HepG2 (cell line): Measurements from ENCODE around the gene RGR. TPM values are rescaled to one million over a fixed set of nuclear protein-coding genes. Genes with fewer than 3 reads are reported as not detected.

Experiments
- ATAC-seq: fragments of 200-7000 bp; cut with Tn5 transposase; 3 replicates; pipeline ENCODE4 v1.9.1; 2020; ENCODE audit warnings: mild to moderate bottlenecking, moderate library complexity
- BruUV-seq: library from RNA; stranded (reverse); fragments of 400-500 nt; replicated peaks from 2 replicates; lab custom pipeline; 2021; lab: Mats Ljungman, UMichigan
- CTCF ChIA-PET: fragments of 300-600 bp; formaldehyde crosslinking; extraction: SDS; loops from one replicate; lab custom pipeline; 2021; ENCODE audit warnings: low total read pairs, inconsistent platforms, low intra/inter-chr PET ratio; lab: Yijun Ruan, JAX
- POLR2A ChIA-PET: fragments of 350-600 bp; sonication (Branson Sonifier 250); formaldehyde crosslinking; loops from one replicate; lab custom pipeline; 2020; ENCODE audit warnings: antibody characterized with exemption, inconsistent platforms; lab: Yijun Ruan, JAX
- DNase-seq: peaks from one replicate; pipeline ENCODE4 v3.0.0-alpha.2; 2015; ENCODE audit warnings: low spot score
- FAIRE-seq: peaks from 3 replicates; lab custom pipeline; 2011; peaks lifted over from hg19 to GRCh38; lab: Jason Lieb, UNC
- H2AFZ ChIP-seq: one replicate; pipeline ENCODE4 v1.6.1; 2011; ENCODE audit warnings: low read length, inconsistent platforms
- H3K27ac ChIP-seq: fragments of 300-600 bp; 3 replicates; pipeline ENCODE4 v1.8.0; 2011; ENCODE audit warnings: mixed run types, mild to moderate bottlenecking, mixed read lengths, low read length, inconsistent platforms; ENCODE audit not compliant: insufficient read depth; ENCODE audit errors: extremely low read length
- H3K27me3 ChIP-seq, 2 experiments: fragments of 200-600 bp in 1 of 2; 2 replicates in 1 of 2; 3 replicates in 1 of 2; pipeline versions ENCODE4 v1.6.0 to v1.8.0; 2011; ENCODE audit warnings: low read length in 2 of 2, mild to moderate bottlenecking in 2 of 2, moderate library complexity in 2 of 2, inconsistent platforms in 1 of 2; ENCODE audit not compliant: insufficient read depth in 2 of 2, control insufficient read depth in 1 of 2
- H3K36me3 ChIP-seq, 2 experiments: fragments of 200-600 bp in 1 of 2; replicated peaks in 1 of 2; 2 replicates in 1 of 2; 3 replicates in 1 of 2; pipeline versions ENCODE4 v1.5.1 to v1.8.0; 2011; ENCODE audit warnings: low read length in 2 of 2, inconsistent platforms in 1 of 2; ENCODE audit not compliant: insufficient read depth in 2 of 2, control insufficient read depth in 1 of 2
- H3K4me1 ChIP-seq: 2 replicates; pipeline ENCODE4 v1.5.1; 2012; ENCODE audit warnings: low read length, inconsistent platforms; ENCODE audit not compliant: insufficient read depth
- H3K4me2 ChIP-seq: 2 replicates; pipeline ENCODE4 v1.6.0; 2011; ENCODE audit warnings: low read depth, low read length, inconsistent platforms
- H3K4me3 ChIP-seq, 3 experiments: fragments of 200-600 bp in 1 of 3; sonication (generic), shearing (Covaris generic) in 1 of 3; replicated peaks in 1 of 3; 2 replicates each; pipeline ENCODE4 v1.5.1; 2011 to 2016; ENCODE audit warnings: low read length in 3 of 3, inconsistent platforms in 2 of 3, low read depth in 2 of 3, mild to moderate bottlenecking in 2 of 3, control low read depth in 1 of 3, mixed read lengths in 1 of 3; ENCODE audit not compliant: insufficient read depth in 1 of 3
- H3K79me2 ChIP-seq: one replicate; pipeline ENCODE4 v1.6.1; 2011; ENCODE audit warnings: low read length, inconsistent platforms; ENCODE audit not compliant: insufficient read depth
- H3K9ac ChIP-seq: 2 replicates; pipeline ENCODE4 v1.6.0; 2011; ENCODE audit warnings: mild to moderate bottlenecking, low read depth, low read length, inconsistent platforms; ENCODE audit not compliant: insufficient read depth
- H3K9me3 ChIP-seq: 2 replicates; pipeline ENCODE4 v1.5.1; 2012; ENCODE audit warnings: mild to moderate bottlenecking, low read length
- H4K20me1 ChIP-seq: 2 replicates; pipeline ENCODE4 v1.6.0; 2011; ENCODE audit warnings: inconsistent platforms, mild to moderate bottlenecking, low read length, moderate library complexity; ENCODE audit not compliant: insufficient read depth
- CREB1 ChIP-seq, 2 experiments: fragments of 450-650 bp in 1 of 2; IDR thresholded peaks; 2 replicates each; pipeline ENCODE4 v1.6.1; 2016 to 2017; ENCODE audit warnings: control low read depth in 1 of 2, mild to moderate bottlenecking in 1 of 2, missing compliant biosample characterization in 1 of 2, missing genetic modification characterization in 1 of 2
- POLR2AphosphoS2 ChIP-seq: IDR thresholded peaks from 2 replicates; pipeline ENCODE4 v1.6.1; 2011; ENCODE audit warnings: low read depth, low read length, improper control_type of control experiment
- RFX3 ChIP-seq: IDR thresholded peaks from 2 replicates; pipeline ENCODE4 v1.6.1; 2016; ENCODE audit warnings: missing biosample characterization, missing genetic modification reagents
- SKI ChIP-seq: fragments of 450-650 bp; IDR thresholded peaks from one replicate; pipeline ENCODE4 v1.6.1; 2018; ENCODE audit warnings: mild to moderate bottlenecking; ENCODE audit not compliant: partially characterized antibody
- SRF ChIP-seq: IDR thresholded peaks from 2 replicates; pipeline ENCODE4 v1.6.1; 2011; ENCODE audit warnings: mild to moderate bottlenecking, low read depth, low read length, moderate library complexity
- TCF12 ChIP-seq, 2 experiments: fragments of 450-650 bp in 1 of 2; sonication (generic) in 1 of 2; formaldehyde crosslinking in 1 of 2; IDR thresholded peaks; 2 replicates each; pipeline versions ENCODE4 v1.6.1 to v1.8.0; 2017 to 2022; ENCODE audit warnings: antibody characterized with exemption in 1 of 2, mild to moderate bottlenecking in 1 of 2, missing genetic modification reagents in 1 of 2, moderate library complexity in 1 of 2
- ZFP37 ChIP-seq: sonication (generic); formaldehyde crosslinking; IDR thresholded peaks from 2 replicates; pipeline ENCODE4 v1.4.0; 2020; ENCODE audit warnings: missing genetic modification reagents, borderline replicate concordance
- ZNF501 ChIP-seq: sonication (generic); formaldehyde crosslinking; IDR thresholded peaks from 2 replicates; pipeline ENCODE4 v1.5.1; 2020; ENCODE audit warnings: mild to moderate bottlenecking, moderate library complexity, missing genetic modification reagents
- WGBS: methylation state at CpG from one replicate; pipeline ENCODE4 v1.1.6; 2017; ENCODE audit warnings: low lambda C conversion rate; 5-methylcytosine and 5-hydroxymethylcytosine counted together
- in situ Hi-C: cut with HindIII; loops from 2 replicates; pipeline ENCODE4 v1.10.0; 2017; ENCODE audit warnings: low pct_unique_long_range_greater_than_20kb; ENCODE audit not compliant: extremely low pct_ligation_motif_present
- intact Hi-C: fragments of 100-400 bp; cut with micrococcal nuclease; formaldehyde crosslinking; loops from one replicate; pipeline ENCODE4 v1.10.0; 2022; ENCODE audit not compliant: unreplicated experiment
- polyA plus RNA-seq, 8 experiments: library from polyadenylated mRNA; depleted of rRNA in 3 of 8; stranded (reverse) in 7 of 8; unstranded in 1 of 8; fragments of >200 nt; fragmentation: Illumina TruSeq in 4 of 8; extraction: Trizol in 4 of 8; gene quantifications; 2 replicates each; pipeline versions ENCODE4 v1.2.1 to v1.2.3, GENCODE V29; 2011 to 2016; ENCODE audit warnings: low read depth in 4 of 8, missing spikeins in 1 of 8, mixed read lengths in 1 of 8; ENCODE audit not compliant: insufficient read depth in 1 of 8
- total RNA-seq, 5 experiments: library from RNA; depleted of rRNA; stranded (reverse); fragments of >200 nt; fragmentation: Illumina TruSeq; extraction: Trizol; gene quantifications; 2 replicates each; pipeline ENCODE4 v1.2.3, GENCODE V29; 2016; ENCODE audit warnings: low read depth in 1 of 5
- TF ChIP-seq, protein P1 (sequence below): sonication (generic); formaldehyde crosslinking; IDR thresholded peaks from 2 replicates; pipeline ENCODE4 v1.8.1; 2023; ENCODE audit warnings: missing genetic modification reagents, mild to moderate bottlenecking, borderline replicate concordance
- TF ChIP-seq, protein P2 (sequence below): sonication (generic); formaldehyde crosslinking; IDR thresholded peaks from 2 replicates; pipeline ENCODE4 v1.9.0; 2021; ENCODE audit warnings: mild to moderate bottlenecking, missing genetic modification reagents
- TF ChIP-seq, protein P3 (sequence below), 2 experiments: sonication (generic) in 1 of 2; formaldehyde crosslinking in 1 of 2; IDR thresholded peaks; 2 replicates each; pipeline versions ENCODE4 v1.6.1 to v1.9.0; 2014 to 2022; ENCODE audit warnings: antibody characterized with exemption in 1 of 2, borderline replicate concordance in 1 of 2, inconsistent platforms in 1 of 2, low read depth in 1 of 2, missing genetic modification reagents in 1 of 2

The RGR gene
- total and polyA plus RNA-seq, 2 of the 13 experiments (the other 11 are each of a cell fraction or from before 2014, with no cell fraction given), result 0.69 to 0.71 TPM

DNA sequence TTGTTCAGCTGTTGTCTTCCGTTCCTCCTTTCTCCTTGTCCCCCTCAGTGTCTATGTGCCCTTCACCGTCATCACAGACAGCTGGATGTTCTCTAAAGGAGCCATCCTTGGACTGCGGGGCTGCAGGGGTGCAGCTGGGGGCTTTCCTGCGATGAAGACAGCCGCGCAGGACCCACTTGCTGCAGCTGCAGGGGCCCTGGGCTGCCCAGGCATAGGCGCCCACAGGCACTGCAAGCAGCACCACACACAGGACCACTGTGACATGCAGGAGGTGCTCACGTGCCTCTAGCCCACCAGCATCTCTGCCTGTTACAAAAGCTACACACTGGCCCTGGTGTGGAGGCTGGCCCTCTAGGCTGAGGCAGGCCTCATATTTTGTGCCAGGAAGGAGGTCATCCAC lies 22.9 kb upstream of the RGR start:
- in situ Hi-C loops (no loop called here), intact Hi-C loops (no loop called here)
- no TSS peak for BruUV-seq
- no peaks in the 10 kb centered on the region for H3K79me2 ChIP-seq
- H3K4me2 ChIP-seq, result no peak overlapping the region
- WGBS, result 17% methylated on average over 4 of the region's 8 CpGs
- TF ChIP-seq ZNF501 (CRISPR knock-in tag) (no peak), SRF (no peak), ZFP37 (CRISPR knock-in tag) (no peak), TCF12 (IDR thresholded peaks at IDR 0.05) (no peak), TCF12 (CRISPR knock-in tag; IDR thresholded peaks at IDR 0.05) (no peak), RFX3 (CRISPR knock-in tag) (no peak), SKI (no peak), POLR2AphosphoS2 (no peak), CREB1 (IDR thresholded peaks at IDR 0.05) (no peak), CREB1 (CRISPR knock-in tag; IDR thresholded peaks at IDR 0.05) (no peak)
- TF ChIP-seq, protein P1, sequence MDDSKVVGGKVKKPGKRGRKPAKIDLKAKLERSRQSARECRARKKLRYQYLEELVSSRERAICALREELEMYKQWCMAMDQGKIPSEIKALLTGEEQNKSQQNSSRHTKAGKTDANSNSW (CRISPR knock-in tag), result no peak
- TF ChIP-seq, protein P2, sequence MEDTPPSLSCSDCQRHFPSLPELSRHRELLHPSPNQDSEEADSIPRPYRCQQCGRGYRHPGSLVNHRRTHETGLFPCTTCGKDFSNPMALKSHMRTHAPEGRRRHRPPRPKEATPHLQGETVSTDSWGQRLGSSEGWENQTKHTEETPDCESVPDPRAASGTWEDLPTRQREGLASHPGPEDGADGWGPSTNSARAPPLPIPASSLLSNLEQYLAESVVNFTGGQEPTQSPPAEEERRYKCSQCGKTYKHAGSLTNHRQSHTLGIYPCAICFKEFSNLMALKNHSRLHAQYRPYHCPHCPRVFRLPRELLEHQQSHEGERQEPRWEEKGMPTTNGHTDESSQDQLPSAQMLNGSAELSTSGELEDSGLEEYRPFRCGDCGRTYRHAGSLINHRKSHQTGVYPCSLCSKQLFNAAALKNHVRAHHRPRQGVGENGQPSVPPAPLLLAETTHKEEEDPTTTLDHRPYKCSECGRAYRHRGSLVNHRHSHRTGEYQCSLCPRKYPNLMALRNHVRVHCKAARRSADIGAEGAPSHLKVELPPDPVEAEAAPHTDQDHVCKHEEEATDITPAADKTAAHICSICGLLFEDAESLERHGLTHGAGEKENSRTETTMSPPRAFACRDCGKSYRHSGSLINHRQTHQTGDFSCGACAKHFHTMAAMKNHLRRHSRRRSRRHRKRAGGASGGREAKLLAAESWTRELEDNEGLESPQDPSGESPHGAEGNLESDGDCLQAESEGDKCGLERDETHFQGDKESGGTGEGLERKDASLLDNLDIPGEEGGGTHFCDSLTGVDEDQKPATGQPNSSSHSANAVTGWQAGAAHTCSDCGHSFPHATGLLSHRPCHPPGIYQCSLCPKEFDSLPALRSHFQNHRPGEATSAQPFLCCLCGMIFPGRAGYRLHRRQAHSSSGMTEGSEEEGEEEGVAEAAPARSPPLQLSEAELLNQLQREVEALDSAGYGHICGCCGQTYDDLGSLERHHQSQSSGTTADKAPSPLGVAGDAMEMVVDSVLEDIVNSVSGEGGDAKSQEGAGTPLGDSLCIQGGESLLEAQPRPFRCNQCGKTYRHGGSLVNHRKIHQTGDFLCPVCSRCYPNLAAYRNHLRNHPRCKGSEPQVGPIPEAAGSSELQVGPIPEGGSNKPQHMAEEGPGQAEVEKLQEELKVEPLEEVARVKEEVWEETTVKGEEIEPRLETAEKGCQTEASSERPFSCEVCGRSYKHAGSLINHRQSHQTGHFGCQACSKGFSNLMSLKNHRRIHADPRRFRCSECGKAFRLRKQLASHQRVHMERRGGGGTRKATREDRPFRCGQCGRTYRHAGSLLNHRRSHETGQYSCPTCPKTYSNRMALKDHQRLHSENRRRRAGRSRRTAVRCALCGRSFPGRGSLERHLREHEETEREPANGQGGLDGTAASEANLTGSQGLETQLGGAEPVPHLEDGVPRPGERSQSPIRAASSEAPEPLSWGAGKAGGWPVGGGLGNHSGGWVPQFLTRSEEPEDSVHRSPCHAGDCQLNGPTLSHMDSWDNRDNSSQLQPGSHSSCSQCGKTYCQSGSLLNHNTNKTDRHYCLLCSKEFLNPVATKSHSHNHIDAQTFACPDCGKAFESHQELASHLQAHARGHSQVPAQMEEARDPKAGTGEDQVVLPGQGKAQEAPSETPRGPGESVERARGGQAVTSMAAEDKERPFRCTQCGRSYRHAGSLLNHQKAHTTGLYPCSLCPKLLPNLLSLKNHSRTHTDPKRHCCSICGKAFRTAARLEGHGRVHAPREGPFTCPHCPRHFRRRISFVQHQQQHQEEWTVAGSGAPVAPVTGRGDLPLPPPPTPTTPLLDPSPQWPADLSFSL (CRISPR knock-in tag), result no peak
- TF ChIP-seq, protein P3, sequence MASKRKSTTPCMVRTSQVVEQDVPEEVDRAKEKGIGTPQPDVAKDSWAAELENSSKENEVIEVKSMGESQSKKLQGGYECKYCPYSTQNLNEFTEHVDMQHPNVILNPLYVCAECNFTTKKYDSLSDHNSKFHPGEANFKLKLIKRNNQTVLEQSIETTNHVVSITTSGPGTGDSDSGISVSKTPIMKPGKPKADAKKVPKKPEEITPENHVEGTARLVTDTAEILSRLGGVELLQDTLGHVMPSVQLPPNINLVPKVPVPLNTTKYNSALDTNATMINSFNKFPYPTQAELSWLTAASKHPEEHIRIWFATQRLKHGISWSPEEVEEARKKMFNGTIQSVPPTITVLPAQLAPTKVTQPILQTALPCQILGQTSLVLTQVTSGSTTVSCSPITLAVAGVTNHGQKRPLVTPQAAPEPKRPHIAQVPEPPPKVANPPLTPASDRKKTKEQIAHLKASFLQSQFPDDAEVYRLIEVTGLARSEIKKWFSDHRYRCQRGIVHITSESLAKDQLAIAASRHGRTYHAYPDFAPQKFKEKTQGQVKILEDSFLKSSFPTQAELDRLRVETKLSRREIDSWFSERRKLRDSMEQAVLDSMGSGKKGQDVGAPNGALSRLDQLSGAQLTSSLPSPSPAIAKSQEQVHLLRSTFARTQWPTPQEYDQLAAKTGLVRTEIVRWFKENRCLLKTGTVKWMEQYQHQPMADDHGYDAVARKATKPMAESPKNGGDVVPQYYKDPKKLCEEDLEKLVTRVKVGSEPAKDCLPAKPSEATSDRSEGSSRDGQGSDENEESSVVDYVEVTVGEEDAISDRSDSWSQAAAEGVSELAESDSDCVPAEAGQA (IDR thresholded peaks at IDR 0.05; ENCODE audit: low read depth), result no peak
- TF ChIP-seq, protein P3 (CRISPR knock-in tag; IDR thresholded peaks at IDR 0.05; ENCODE audit: borderline replicate concordance), result no peak
- no peaks in the 10 kb centered on the region for H3K36me3 ChIP-seq
- no peak overlapping the region for H3K9ac ChIP-seq
- no peak for DNase-seq
- ChIA-PET POLR2A (no interaction called here), CTCF (no interaction called here)
- H3K4me3 ChIP-seq, result no peak overlapping the region
- H3K27ac ChIP-seq, result no peak overlapping the region
- H2AFZ ChIP-seq, result no peak overlapping the region
- no peaks in the 10 kb centered on the region for H4K20me1 ChIP-seq
- no peaks in the 10 kb centered on the region for H3K4me1 ChIP-seq
- FAIRE-seq, result no peak
- peaks cover 6% of the 10 kb centered on the region; the same call in 1 of the 2 replicates for H3K9me3 ChIP-seq
- H3K27me3 ChIP-seq, result no peaks in the 10 kb centered on the region
- ATAC-seq, result no peak
